Sciatic nerve (tissue), 2 donors: ENCODE measurements around the gene MTCH2. TPM values are rescaled to one million over a fixed set of nuclear protein-coding genes. Genes with fewer than 3 reads are reported as not detected.

Experiments used
- ATAC-seq: fragments of 200-7000 bp; cut with Tn5 transposase; one replicate; pipeline ENCODE4 v1.9.1; 2020; ENCODE audit warnings: mild to moderate bottlenecking, moderate library complexity
- DNase-seq: peaks from one replicate; pipeline ENCODE4 v3.0.0-alpha.2; 2020; ENCODE audit warnings: low spot score
- intact Hi-C: fragments of 100-400 bp; cut with DNase I; formaldehyde crosslinking; loops from one replicate; pipeline ENCODE4 v1.14.2; 2022
- total RNA-seq: library from RNA; stranded (reverse); fragmentation: NEBNext Ultra II Directional; extraction: Animal tissue kit (Norgen Biotek cat#: 25700); gene quantifications from one replicate; pipeline ENCODE4 v1.2.1, GENCODE V29; 2021
- donor health status: DM: no; HTN: no; CAD: no.
- donor health status: DM: no; HTN: no; CAD: no.

The MTCH2 gene
- total RNA-seq, 1 donor from 2014 or later = 41.4 TPM

GRCh38 chr11:47593934-47594855, 48.2 kb downstream of the MTCH2 start, which contains the start of gene C1QTNF4:
TSS of gene C1QTNF4 (minus strand) at chr11:47594411. CDS start at chr11:47590810, 3,601 bp downstream.
- no peak for ATAC-seq
- intact Hi-C loops = loop anchor here (5.0 kb wide), 1 partner anchor 1437 kb away; no protein-coding TSS in a partner anchor
- DNase-seq = no peak

DNA sequence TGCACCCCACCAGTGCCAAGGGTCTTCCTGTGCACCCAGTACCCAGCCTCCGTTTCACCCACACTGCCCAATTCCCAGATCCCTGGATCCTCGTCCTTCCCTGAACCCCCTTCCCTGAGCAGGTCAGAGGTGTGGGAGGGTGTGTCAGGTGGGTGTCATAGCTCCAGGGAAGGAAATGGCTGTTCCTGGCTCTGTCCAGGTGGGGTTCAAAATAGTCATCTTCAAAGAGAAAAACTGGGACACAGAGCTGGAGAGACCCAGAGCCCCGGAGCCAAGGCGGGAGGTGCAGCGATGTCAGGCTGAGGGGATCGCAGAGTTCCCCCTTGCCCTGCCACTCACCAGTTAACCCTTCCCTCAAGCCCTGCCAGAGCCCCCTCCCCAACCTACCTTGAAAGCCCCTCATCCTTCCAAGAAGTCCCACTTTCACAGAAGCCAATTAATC, 48.8 kb downstream of the MTCH2 start:
- DNase-seq (no peak), ATAC-seq (no peak)
- intact Hi-C loops = loop anchor here (5.0 kb wide), 1 partner anchor 1436 kb away; no protein-coding TSS in a partner anchor

GRCh38 chr11:47592970-47593369, 49.4 kb downstream of the MTCH2 start:
- intact Hi-C loops = loop anchor here (5.0 kb wide), 1 partner anchor 1436 kb away; no protein-coding TSS in a partner anchor
- DNase-seq = no peak
- ATAC-seq = no peak

GRCh38 chr11:47592251-47592650, 50.1 kb downstream of the MTCH2 start:
- no peak for ATAC-seq
- intact Hi-C loops = loop anchor here (5.0 kb wide), 1 partner anchor 1435 kb away; no protein-coding TSS in a partner anchor
- no peak for DNase-seq

GRCh38 chr11:47591764-47592163, 50.6 kb downstream of the MTCH2 start:
- no peak for ATAC-seq
- intact Hi-C loops = loop anchor here (5.0 kb wide), 1 partner anchor 1434 kb away; no protein-coding TSS in a partner anchor
- no peak for DNase-seq

DNA sequence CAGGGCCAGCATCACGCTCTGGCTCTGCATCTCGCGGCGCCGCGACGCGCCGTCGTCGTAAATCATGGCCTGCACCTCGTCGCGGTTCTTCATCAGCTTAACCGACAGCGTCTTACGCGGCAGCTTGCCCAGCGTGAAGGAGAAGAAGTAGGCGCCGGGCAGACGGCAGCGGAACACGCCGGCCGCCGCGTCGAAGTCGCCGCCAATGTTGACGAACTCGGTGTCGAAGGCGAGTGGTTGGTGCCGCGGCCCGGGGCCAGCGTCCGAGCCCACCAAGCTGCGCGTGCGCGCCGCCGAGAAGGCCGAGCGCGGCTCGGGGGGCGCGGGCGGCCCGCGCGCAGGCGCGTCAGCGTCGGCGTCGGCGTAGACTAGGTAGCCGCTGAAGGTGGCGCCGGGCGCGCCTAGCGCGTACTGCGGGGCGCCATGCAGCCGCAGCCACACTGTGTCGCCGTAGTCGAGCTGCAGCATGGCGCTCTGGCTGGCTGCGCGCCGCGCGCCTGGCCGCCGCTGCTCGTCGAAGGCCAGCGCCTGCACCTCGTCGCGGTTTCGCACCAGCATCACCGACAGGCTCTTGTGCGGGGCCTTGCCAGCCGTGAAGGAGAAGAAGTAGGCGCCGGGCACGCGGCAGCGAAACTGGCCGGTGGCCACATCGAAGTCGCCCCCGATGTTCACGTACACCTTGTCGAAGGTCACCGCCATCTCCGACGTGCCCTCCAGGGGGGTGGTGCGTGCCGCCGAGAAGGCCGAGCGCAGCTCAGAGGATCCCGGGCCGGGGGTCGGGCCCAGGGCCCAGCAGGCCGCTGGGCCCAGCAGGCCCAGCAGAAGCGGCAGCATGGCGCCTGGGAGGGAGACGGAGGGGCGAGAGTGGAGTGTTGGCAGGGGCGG, 52.1 kb downstream of the MTCH2 start:
- peak; percentile 1 for ATAC-seq
- peak; percentile 68 for DNase-seq

GRCh38 chr11:47589584-47589976, 52.8 kb downstream of the MTCH2 start:
- ATAC-seq (peak; percentile 21), DNase-seq (no peak)
- intact Hi-C loops = no loop called here

More for the DNA sequence above, 52.1 kb downstream of the MTCH2 start:
- intact Hi-C loops = loop anchor here (5.0 kb wide), 1 partner anchor 1433 kb away; no protein-coding TSS in a partner anchor

GRCh38 chr11:47589118-47589517, 53.2 kb downstream of the MTCH2 start:
- intact Hi-C loops = no loop called here
- DNase-seq = no peak
- no peak for ATAC-seq

DNA sequence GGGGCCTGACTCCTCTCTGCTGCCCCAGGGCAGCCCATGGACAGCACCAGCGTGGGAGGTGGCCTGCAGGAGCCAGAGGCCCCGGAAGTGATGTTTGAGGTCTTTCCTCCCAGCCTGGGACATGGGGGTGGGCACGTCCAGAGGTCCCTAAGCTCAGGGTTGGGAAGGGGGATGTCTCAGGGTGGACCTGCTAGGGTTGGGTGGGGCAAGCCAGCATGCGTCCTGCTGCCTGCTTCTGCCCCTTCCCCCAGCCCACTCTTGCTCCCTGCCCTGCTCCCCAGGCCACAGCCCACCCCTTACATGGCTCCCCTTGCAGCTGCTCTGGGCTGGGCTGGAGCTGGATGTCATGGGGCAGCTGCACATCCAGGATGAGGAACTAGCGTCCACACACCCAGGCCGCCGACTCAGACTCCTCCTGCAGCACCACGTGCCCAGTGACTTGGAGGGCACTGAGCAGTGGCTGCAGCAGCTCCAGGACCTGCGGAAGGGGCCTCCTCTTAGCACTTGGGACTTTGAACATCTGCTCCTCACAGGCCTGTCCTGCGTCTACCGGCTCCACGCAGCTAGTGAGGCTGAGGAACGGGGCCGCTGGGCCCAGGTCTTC, 54.5 kb downstream of the MTCH2 start:
- ATAC-seq (peak; percentile 76), DNase-seq (peak; percentile 75)
- intact Hi-C loops = no loop called here

DNA sequence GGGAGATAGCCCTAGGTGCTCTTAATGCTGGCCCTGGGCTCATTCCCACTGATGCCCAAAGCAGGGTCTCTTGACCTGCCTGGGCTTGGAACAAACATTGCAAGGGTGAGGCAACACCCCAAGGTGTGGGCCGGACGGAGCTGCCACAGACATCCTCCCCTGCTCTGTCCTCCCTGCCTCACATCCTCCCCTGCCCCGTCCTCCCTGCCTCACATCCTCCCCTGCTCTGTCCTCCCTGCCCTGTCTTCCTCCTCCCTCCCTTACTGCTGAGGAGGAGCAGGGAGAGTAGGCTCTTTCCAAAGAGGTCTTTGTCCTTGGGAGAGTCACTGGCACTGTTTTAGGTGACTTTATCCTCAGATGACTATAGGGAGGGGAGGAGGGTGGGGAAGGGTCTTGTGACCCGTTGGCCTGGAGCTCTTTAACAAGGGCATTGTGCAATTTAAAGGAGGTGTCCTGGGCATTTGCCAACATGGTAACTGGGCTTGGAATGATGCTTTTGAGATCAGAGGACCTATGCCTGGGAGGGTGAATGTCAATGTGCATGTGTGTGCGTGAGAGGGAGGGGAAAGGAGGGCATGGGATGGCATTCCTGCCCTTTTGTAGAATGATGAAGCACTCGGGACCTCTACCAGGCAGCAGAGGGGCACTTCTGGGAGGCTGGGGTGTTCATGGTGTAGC, 55.2 kb downstream of the MTCH2 start:
- no peak for DNase-seq
- intact Hi-C loops = no loop called here
- peak; percentile 27 for ATAC-seq

- peak; percentile 75 for ATAC-seq
- intact Hi-C loops = no loop called here
- DNase-seq = no peak
Observed at GRCh38 chr11:47586098-47586855, 56.1 kb downstream of the MTCH2 start, which contains the start of gene FAM180B. TSS of gene FAM180B (plus strand) at chr11:47586678. CDS start at chr11:47586769, 91 bp downstream.

DNA sequence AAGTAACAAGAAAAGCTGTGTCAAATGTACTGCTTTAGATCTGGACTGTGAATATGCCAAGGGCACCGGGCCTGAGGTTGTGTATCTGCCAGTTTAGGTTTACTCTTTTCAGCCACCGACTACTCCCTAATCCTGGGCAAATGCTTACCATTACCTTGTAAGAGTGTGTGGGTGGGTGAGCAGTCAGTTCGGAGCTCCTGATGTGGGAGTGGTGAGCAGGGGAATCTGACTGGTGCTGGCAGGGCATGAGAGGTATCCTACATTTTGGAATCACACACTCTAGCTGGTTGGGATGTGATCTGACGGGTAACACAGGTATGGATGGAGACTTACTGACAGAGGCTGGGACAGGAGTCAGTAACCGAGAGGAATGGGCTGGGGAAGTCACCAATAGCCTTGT, 58.5 kb downstream of the MTCH2 start:
- DNase-seq (no peak), ATAC-seq (no peak)
- intact Hi-C loops = no loop called here

- intact Hi-C loops = no loop called here
- ATAC-seq (peak; percentile 96), DNase-seq (peak; percentile 90)
Observed at GRCh38 chr11:47578524-47579494, 63.5 kb downstream of the MTCH2 start, which contains the start of the genes KBTBD4 and NDUFS3. TSS of gene KBTBD4 (minus strand) at chr11:47578970. CDS start at chr11:47578951, 19 bp downstream. TSS of gene NDUFS3 (plus strand) at chr11:47579074. CDS start at chr11:47579092, 18 bp downstream.

- intact Hi-C loops = no loop called here
- DNase-seq = no peak
Observed at GRCh38 chr11:47577460-47578041, 64.8 kb downstream of the MTCH2 start.

GRCh38 chr11:47573321-47573720, 69.0 kb downstream of the MTCH2 start:
- ATAC-seq (peak; percentile 20), DNase-seq (peak; percentile 51)
- intact Hi-C loops = no loop called here

More at GRCh38 chr11:47577460-47578041, 64.8 kb downstream of the MTCH2 start:
- ATAC-seq = no peak
